ENCODE measurements around the gene SSC4D. TPM values are rescaled to one million over a fixed set of nuclear protein-coding genes. Genes with fewer than 3 reads are reported as not detected.

The SSC4D gene
- total and polyA plus RNA-seq, 2 experiments from 2014 or later: 0.43 to 0.66 TPM

DNA sequence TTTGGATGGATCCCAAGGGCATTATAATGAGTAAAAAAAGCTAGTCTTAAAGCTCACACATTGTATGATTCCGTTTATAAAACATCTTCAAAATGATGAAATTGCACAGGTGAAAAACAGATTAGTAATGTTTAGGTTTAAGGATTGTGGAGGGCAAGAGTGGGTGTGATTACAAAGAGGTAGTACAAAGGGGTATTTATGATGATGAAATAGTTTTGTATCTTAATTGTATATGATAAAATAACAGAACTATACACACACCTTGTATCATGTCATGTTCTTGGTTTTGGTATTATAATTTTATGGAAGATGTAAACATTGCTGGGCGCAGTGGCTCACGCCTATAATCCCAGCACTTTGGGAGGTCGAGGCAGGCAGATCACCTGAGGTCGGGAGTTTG is 2.8 kb upstream of the SSC4D start:
- no peaks in the 10 kb centered on the region for H3K79me2 ChIP-seq (ENCODE audit: insufficient read depth)
- TF ChIP-seq EZH2 (IDR thresholded peaks at IDR 0.05; ENCODE audit: insufficient read depth, poor library complexity, severe bottlenecking) (no peak), EZH2phosphoT487 (IDR thresholded peaks at IDR 0.05; ENCODE audit: insufficient read depth, low read depth) (no peak)
- H3K27ac ChIP-seq: no peak overlapping the region
- H3K9me2 ChIP-seq (ENCODE audit: insufficient read depth): no peaks in the 10 kb centered on the region
- no peaks in the 10 kb centered on the region for H3K36me3 ChIP-seq (ENCODE audit: low read depth)
- H3K9ac ChIP-seq: no peak overlapping the region
- no peaks in the 10 kb centered on the region for H4K20me1 ChIP-seq (ENCODE audit: insufficient read depth)
- H3K27me3 ChIP-seq (replicated peaks; ENCODE audit: insufficient read depth): no peaks in the 10 kb centered on the region
- H3K4me1 ChIP-seq (ENCODE audit: insufficient read depth): no peaks in the 10 kb centered on the region
- no peak for DNase-seq
- in situ Hi-C loops (cut with MboI): no loop called here
- H3F3A ChIP-seq (ENCODE audit: insufficient read depth): no peaks in the 10 kb centered on the region
- no peak overlapping the region for H3K4me3 ChIP-seq
- WGBS, 2 experiments (ENCODE audit: low coverage in 1 of 2, low lambda C conversion rate in 2 of 2, missing lambda C conversion rate in 2 of 2): 72 to 73% methylated on average over 5 of the region's 5 CpGs
- no peak overlapping the region for H3K4me2 ChIP-seq (ENCODE audit: unreplicated experiment)
- no peaks in the 10 kb centered on the region for H3K9me3 ChIP-seq (ENCODE audit: low read depth)
- no peak overlapping the region for H2AFZ ChIP-seq

DNA sequence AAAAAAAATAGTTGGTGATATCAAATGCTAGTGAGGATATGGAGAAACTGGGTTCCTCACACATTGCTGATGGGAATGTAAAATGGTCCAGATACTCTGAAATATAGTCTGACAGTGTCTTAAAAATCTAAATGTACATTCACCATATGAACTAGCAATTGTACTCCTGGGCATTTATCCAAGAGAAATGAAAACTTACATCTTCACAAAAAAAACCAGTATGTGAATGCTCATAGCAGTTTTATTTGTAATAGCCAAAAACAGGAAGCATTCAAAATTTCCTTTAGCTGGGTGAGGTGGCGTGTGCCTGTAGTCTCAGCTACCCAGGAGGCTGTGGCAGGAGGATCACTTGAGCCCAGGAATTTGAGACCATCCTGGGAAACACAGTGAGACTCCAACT is 2.1 kb upstream of the SSC4D start:
- Histone ChIP-seq H4K20me1 (ENCODE audit: insufficient read depth) (no peaks in the 10 kb centered on the region), H2AFZ (no peak overlapping the region), H3K4me2 (ENCODE audit: unreplicated experiment) (no peak overlapping the region), H3K36me3 (ENCODE audit: low read depth) (no peaks in the 10 kb centered on the region), H3K27ac (no peak overlapping the region), H3F3A (ENCODE audit: insufficient read depth) (no peaks in the 10 kb centered on the region), H3K9me2 (ENCODE audit: insufficient read depth) (no peaks in the 10 kb centered on the region), H3K79me2 (ENCODE audit: insufficient read depth) (no peaks in the 10 kb centered on the region), H3K27me3 (replicated peaks; ENCODE audit: insufficient read depth) (no peaks in the 10 kb centered on the region), H3K4me1 (ENCODE audit: insufficient read depth) (no peaks in the 10 kb centered on the region), H3K9ac (no peak overlapping the region), H3K9me3 (ENCODE audit: low read depth) (no peaks in the 10 kb centered on the region), H3K4me3 (no peak overlapping the region)
- DNase-seq: no peak
- no peak for TF ChIP-seq EZH2 (IDR thresholded peaks at IDR 0.05; ENCODE audit: insufficient read depth, poor library complexity, severe bottlenecking)
- TF ChIP-seq EZH2phosphoT487 (IDR thresholded peaks at IDR 0.05; ENCODE audit: insufficient read depth, low read depth): no peak
- in situ Hi-C loops (cut with MboI): no loop called here
- 64 to 82% methylated on average over 1 of the region's 1 CpG for WGBS, 2 experiments (ENCODE audit: low coverage in 1 of 2, low lambda C conversion rate in 2 of 2, missing lambda C conversion rate in 2 of 2)

DNA sequence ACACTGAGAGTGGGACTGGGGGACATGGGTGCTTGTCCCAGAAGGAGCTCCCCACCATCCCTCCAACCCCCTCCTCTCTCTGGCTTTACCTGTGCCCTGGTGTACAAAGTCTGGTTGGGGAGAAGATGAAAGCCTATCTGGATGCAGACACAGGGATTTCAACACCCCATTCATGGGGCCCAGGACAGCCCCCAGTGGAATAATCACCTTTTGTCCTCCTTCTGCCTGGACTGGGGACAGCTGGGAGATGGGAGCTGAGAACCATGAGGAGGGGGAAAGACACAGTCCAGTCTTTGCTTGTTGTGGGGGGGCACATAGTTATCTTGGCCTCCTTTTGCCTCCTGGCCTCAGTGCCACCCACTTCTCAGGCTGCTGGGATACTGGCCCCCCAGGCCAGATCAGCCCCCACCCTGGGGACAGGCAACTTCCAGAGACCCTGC is 1.4 kb downstream of the SSC4D start:
- TF ChIP-seq EZH2 (IDR thresholded peaks at IDR 0.05; ENCODE audit: insufficient read depth, poor library complexity, severe bottlenecking) (no peak), EZH2phosphoT487 (IDR thresholded peaks at IDR 0.05; ENCODE audit: insufficient read depth, low read depth) (no peak)
- no peaks in the 10 kb centered on the region for H3K36me3 ChIP-seq (ENCODE audit: low read depth)
- no peak overlapping the region for H3K9ac ChIP-seq
- H3K9me3 ChIP-seq (ENCODE audit: low read depth): no peaks in the 10 kb centered on the region
- H3K27ac ChIP-seq: no peak overlapping the region
- no peaks in the 10 kb centered on the region for H3K4me1 ChIP-seq (ENCODE audit: insufficient read depth)
- H3F3A ChIP-seq (ENCODE audit: insufficient read depth): no peaks in the 10 kb centered on the region
- no peaks in the 10 kb centered on the region for H3K79me2 ChIP-seq (ENCODE audit: insufficient read depth)
- no peak overlapping the region for H3K4me3 ChIP-seq
- H3K27me3 ChIP-seq (replicated peaks; ENCODE audit: insufficient read depth): no peaks in the 10 kb centered on the region
- DNase-seq: no peak
- no peaks in the 10 kb centered on the region for H3K9me2 ChIP-seq (ENCODE audit: insufficient read depth)
- no peak overlapping the region for H2AFZ ChIP-seq
- no peaks in the 10 kb centered on the region for H4K20me1 ChIP-seq (ENCODE audit: insufficient read depth)
- no peak overlapping the region for H3K4me2 ChIP-seq (ENCODE audit: unreplicated experiment)
- in situ Hi-C loops (cut with MboI): no loop called here

DNA sequence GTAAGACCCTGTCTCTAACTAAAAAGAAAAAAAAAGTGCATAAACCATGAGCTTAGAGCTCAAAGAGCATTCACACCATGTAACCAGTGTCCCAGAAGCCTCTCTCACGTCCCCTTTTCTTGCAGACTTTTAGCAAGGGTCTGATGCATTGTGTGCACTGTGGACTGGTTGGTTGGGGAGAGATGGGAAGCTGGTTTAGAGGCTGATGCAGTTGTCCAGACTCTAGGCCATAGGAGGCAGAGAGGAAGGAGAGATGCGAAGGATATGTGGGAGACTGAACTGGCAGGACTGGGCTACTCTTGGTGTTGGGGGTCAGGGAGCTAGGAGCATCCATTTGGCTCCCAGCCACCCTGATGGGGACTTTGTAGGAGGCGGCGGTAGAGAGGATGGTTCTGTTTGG is 1.8 kb downstream of the SSC4D start:
- H3F3A ChIP-seq (ENCODE audit: insufficient read depth): no peaks in the 10 kb centered on the region
- H3K4me3 ChIP-seq: no peak overlapping the region
- no peak overlapping the region for H3K9ac ChIP-seq
- in situ Hi-C loops (cut with MboI): no loop called here
- no peaks in the 10 kb centered on the region for H3K9me2 ChIP-seq (ENCODE audit: insufficient read depth)
- H3K9me3 ChIP-seq (ENCODE audit: low read depth): no peaks in the 10 kb centered on the region
- H3K4me2 ChIP-seq (ENCODE audit: unreplicated experiment): no peak overlapping the region
- no peak overlapping the region for H2AFZ ChIP-seq
- H3K27ac ChIP-seq: no peak overlapping the region
- DNase-seq: no peak
- TF ChIP-seq EZH2phosphoT487 (IDR thresholded peaks at IDR 0.05; ENCODE audit: insufficient read depth, low read depth) (no peak), EZH2 (IDR thresholded peaks at IDR 0.05; ENCODE audit: insufficient read depth, poor library complexity, severe bottlenecking) (no peak)
- no peaks in the 10 kb centered on the region for H3K79me2 ChIP-seq (ENCODE audit: insufficient read depth)
- no peaks in the 10 kb centered on the region for H4K20me1 ChIP-seq (ENCODE audit: insufficient read depth)
- H3K27me3 ChIP-seq (replicated peaks; ENCODE audit: insufficient read depth): no peaks in the 10 kb centered on the region
- H3K4me1 ChIP-seq (ENCODE audit: insufficient read depth): no peaks in the 10 kb centered on the region
- WGBS, 2 experiments (ENCODE audit: low coverage in 1 of 2, low lambda C conversion rate in 2 of 2, missing lambda C conversion rate in 2 of 2): 50 to 56% methylated on average over 4 of the region's 4 CpGs
- no peaks in the 10 kb centered on the region for H3K36me3 ChIP-seq (ENCODE audit: low read depth)

DNA sequence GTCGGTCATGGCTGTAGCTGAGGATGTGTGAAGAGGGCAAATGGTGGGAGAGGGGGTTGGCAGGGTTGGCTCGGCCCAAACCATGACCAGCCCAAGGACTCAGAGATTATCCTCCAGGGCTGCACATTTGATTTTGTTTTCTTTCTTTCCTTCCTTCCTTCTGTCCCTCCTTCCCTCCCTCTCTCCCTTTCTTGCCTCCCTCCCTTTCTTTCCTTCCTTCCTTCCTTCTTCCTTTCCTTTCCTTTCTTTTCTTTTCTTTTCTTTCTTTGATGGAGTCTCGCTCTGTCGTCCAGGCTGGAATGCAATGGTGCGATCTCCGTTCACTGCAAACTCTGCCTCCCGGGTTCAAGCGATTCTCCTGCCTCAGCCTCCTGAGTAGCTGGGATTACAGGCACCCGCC is 3.8 kb downstream of the SSC4D start:
- no peak overlapping the region for H2AFZ ChIP-seq
- no peaks in the 10 kb centered on the region for H3K27me3 ChIP-seq (replicated peaks; ENCODE audit: insufficient read depth)
- no peaks in the 10 kb centered on the region for H3K9me3 ChIP-seq (ENCODE audit: low read depth)
- no peaks in the 10 kb centered on the region for H3K36me3 ChIP-seq (ENCODE audit: low read depth)
- no peaks in the 10 kb centered on the region for H3K4me1 ChIP-seq (ENCODE audit: insufficient read depth)
- no peaks in the 10 kb centered on the region for H3K9me2 ChIP-seq (ENCODE audit: insufficient read depth)
- 91 to 98% methylated on average over 9 of the region's 9 CpGs for WGBS, 2 experiments (ENCODE audit: low coverage in 1 of 2, low lambda C conversion rate in 2 of 2, missing lambda C conversion rate in 2 of 2)
- in situ Hi-C loops (cut with MboI): no loop called here
- no peak overlapping the region for H3K4me3 ChIP-seq
- no peaks in the 10 kb centered on the region for H3F3A ChIP-seq (ENCODE audit: insufficient read depth)
- no peak for TF ChIP-seq EZH2 (IDR thresholded peaks at IDR 0.05; ENCODE audit: insufficient read depth, poor library complexity, severe bottlenecking)
- H4K20me1 ChIP-seq (ENCODE audit: insufficient read depth): no peaks in the 10 kb centered on the region
- H3K27ac ChIP-seq: no peak overlapping the region
- H3K4me2 ChIP-seq (ENCODE audit: unreplicated experiment): no peak overlapping the region
- H3K9ac ChIP-seq: no peak overlapping the region
- H3K79me2 ChIP-seq (ENCODE audit: insufficient read depth): no peaks in the 10 kb centered on the region
- DNase-seq: no peak
